Testis (tissue), 3 donors: ENCODE data around the gene EOGT. TPM values are rescaled to one million over a fixed set of nuclear protein-coding genes. Genes with fewer than 3 reads are reported as not detected.

ENCODE experiments used
- DNase-seq: peaks from one replicate; pipeline ENCODE4 v3.0.0-alpha.2; 2019
- H3K27ac ChIP-seq, 2 donors: fragments of 200-600 bp; sonication (generic); one replicate each; pipeline ENCODE4 v1.5.1; 2019
- H3K27me3 ChIP-seq: fragments of 200-600 bp; sonication (generic); one replicate; pipeline ENCODE4 v1.5.1; 2019
- H3K36me3 ChIP-seq: fragments of 200-600 bp; sonication (generic); one replicate; pipeline ENCODE4 v1.5.1; 2017; ENCODE audit warnings: low read depth; ENCODE audit errors: missing control alignments
- H3K4me1 ChIP-seq: fragments of 200-600 bp; sonication (generic); one replicate; pipeline ENCODE4 v1.5.1; 2019
- H3K4me3 ChIP-seq, 2 donors: fragments of 200-600 bp; sonication (generic); one replicate each; pipeline ENCODE4 v1.5.1; 2017 to 2019
- H3K9me3 ChIP-seq: fragments of 200-600 bp; sonication (generic); one replicate; pipeline ENCODE4 v1.5.1; 2017
- POLR2A ChIP-seq: fragments of 450-650 bp; IDR thresholded peaks from one replicate; pipeline ENCODE4 v1.6.1; 2017; ENCODE audit warnings: antibody characterized with exemption, mild to moderate bottlenecking, moderate library complexity
- WGBS, 2 donors: methylation state at CpG; one replicate each; pipeline ENCODE4 v1.1.5; 2018; 5-methylcytosine and 5-hydroxymethylcytosine counted together
- intact Hi-C: fragments of 100-400 bp; cut with DNase I; formaldehyde crosslinking; loops from one replicate; pipeline ENCODE4 v1.15.1; 2023; ENCODE audit warnings: low total_unique reads
- polyA plus RNA-seq: library from polyadenylated mRNA; stranded (reverse); fragments of 350-450 nt; fragmentation: Illumina TruSeq; extraction: RNeasy Lipid Tissue Mini Kit (QIAGEN cat#74804); gene quantifications from one replicate; pipeline ENCODE4 v1.2.3, GENCODE V29; 2014; ENCODE audit warnings: low read depth, low replicate concordance; ENCODE audit not compliant: insufficient read depth
- total RNA-seq, 2 donors: library from RNA; depleted of rRNA; stranded (reverse); fragments of >200 nt; gene quantifications; one replicate each; pipeline ENCODE4 v1.2.3, GENCODE V29; 2016
- TF ChIP-seq, protein P1 (sequence below), 3 experiments: fragments of 450-650 bp in 2 of 3; fragments of 200-600 bp in 1 of 3; sonication (generic) in 1 of 3; IDR thresholded peaks; one replicate each; pipeline ENCODE4 v1.5.1; 2016 to 2019; ENCODE audit warnings: antibody characterized with exemption in 3 of 3, mild to moderate bottlenecking in 2 of 3, moderate library complexity in 1 of 3

The EOGT gene
- total and polyA plus RNA-seq, 3 donors from 2014 or later, result 15.0 to 22.7 (median 16.6) TPM

DNA sequence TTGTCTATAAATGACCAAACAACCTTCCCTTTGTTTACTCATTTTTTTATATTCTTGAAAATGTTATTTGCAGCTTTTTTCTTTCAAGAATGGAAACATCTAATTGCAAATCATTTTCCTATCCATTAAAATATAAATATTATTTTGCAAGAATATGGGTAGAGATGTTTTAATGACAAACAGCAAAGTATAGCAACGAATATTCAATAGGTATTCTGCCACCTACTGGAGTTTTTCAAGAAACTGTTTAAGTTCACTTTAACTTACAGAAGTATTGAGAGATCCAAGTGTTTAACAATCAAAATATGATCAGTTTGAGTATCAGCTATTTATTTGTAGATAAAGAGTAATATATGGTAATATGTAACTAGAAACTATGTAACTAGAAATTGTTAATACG is 6.9 kb upstream of the EOGT start:
- intact Hi-C loops, result no loop called here
- DNase-seq, result no peak
- TF ChIP-seq POLR2A, result no peak
- no peak overlapping the region for H3K27ac ChIP-seq
- 52 to 62% methylated on average over 2 of the region's 2 CpGs for WGBS, 2 donors
- H3K4me3 ChIP-seq, result no peak overlapping the region
- no peaks in the 10 kb centered on the region for H3K4me1 ChIP-seq
- H3K27me3 ChIP-seq, result no peaks in the 10 kb centered on the region
- no peaks in the 10 kb centered on the region for H3K36me3 ChIP-seq
- no peaks in the 10 kb centered on the region for H3K9me3 ChIP-seq

DNA sequence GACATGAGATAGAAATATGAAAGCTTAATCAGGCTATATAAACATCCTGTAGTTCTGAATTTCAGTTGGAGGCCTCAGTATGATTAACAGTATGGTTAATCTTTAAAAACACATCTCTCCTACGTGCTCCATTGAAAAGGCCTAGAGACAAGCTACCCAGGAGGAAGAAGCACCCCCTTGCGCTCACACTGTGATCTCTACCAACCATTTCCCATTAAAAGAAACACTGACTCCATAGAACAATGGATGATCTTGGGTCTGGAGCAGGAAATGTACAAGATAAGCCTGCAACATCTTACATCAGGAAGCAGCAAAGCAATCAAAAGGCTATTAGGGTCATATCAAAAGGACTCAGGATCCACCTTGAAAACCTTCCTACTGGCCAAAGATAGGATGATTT is 3.4 kb upstream of the EOGT start:
- no peak overlapping the region for H3K4me3 ChIP-seq
- intact Hi-C loops, result no loop called here
- TF ChIP-seq POLR2A, result no peak
- TF ChIP-seq, protein P1, sequence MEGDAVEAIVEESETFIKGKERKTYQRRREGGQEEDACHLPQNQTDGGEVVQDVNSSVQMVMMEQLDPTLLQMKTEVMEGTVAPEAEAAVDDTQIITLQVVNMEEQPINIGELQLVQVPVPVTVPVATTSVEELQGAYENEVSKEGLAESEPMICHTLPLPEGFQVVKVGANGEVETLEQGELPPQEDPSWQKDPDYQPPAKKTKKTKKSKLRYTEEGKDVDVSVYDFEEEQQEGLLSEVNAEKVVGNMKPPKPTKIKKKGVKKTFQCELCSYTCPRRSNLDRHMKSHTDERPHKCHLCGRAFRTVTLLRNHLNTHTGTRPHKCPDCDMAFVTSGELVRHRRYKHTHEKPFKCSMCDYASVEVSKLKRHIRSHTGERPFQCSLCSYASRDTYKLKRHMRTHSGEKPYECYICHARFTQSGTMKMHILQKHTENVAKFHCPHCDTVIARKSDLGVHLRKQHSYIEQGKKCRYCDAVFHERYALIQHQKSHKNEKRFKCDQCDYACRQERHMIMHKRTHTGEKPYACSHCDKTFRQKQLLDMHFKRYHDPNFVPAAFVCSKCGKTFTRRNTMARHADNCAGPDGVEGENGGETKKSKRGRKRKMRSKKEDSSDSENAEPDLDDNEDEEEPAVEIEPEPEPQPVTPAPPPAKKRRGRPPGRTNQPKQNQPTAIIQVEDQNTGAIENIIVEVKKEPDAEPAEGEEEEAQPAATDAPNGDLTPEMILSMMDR (IDR thresholded peaks at IDR 0.05), result no peak
- WGBS, 2 donors, result 89 to 93% methylated on average over 2 of the region's 2 CpGs
- no peaks in the 10 kb centered on the region for H3K36me3 ChIP-seq
- H3K27me3 ChIP-seq, result no peaks in the 10 kb centered on the region
- DNase-seq, result no peak
- no peaks in the 10 kb centered on the region for H3K9me3 ChIP-seq
- no peak overlapping the region for H3K27ac ChIP-seq
- H3K4me1 ChIP-seq, result peaks cover 5% of the 10 kb centered on the region

DNA sequence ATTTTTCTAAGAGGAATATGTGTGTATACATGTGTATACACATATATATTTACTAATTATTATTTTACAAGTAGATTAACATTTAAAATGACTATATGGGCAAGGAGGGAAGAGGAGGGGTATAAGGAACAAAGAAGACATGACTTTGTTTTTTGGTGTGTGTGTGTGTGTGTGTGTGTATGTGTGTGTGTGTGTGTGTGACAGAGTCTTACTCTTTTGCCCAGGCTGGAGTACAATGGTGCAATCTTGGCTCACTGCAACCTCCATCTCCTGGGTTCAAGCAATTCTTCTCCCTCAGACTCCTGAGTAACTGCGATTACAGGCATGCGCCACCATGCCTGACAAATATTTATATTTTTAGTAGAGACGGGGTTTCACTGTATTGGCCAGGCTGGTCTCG is 2.6 kb upstream of the EOGT start:
- peaks cover 5% of the 10 kb centered on the region for H3K4me1 ChIP-seq
- no peaks in the 10 kb centered on the region for H3K9me3 ChIP-seq
- H3K27me3 ChIP-seq, result no peaks in the 10 kb centered on the region
- intact Hi-C loops, result no loop called here
- TF ChIP-seq, protein P1 (IDR thresholded peaks at IDR 0.05), result no peak
- TF ChIP-seq POLR2A, result no peak
- no peak for DNase-seq
- WGBS, 2 donors, result 94 to 95% methylated on average over 4 of the region's 4 CpGs
- H3K36me3 ChIP-seq, result no peaks in the 10 kb centered on the region
- H3K4me3 ChIP-seq, result no peak overlapping the region
- H3K27ac ChIP-seq, result no peak overlapping the region

DNA sequence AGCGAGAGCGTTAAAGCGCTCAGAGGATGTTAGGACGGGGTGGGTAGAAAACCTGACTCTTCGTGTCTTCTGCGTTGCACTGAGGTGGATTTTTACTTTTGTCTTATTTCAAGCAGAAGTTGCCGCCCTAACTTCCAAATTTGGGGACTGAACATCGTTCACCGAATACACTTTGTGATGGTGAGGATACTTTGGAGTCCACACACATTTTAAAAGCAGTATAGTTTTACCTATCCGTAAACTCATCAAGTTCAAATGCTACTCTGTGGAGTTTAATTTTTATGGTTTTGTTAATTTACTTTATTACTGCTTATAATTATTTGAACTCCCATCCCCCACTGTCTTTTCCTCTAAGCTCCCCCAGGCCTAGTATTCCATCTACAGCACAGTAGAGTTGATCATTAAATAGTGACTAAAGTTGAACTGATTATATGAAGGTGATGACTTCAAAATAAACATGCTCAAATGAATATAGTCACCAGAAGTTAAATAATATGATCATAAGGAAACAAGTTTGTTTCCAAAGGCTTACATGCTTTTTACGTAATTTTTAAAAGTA is 617 bp upstream of the EOGT start:
- WGBS, 2 donors, result 10 to 11% methylated on average over 11 of the region's 11 CpGs
- no peak for TF ChIP-seq POLR2A
- TF ChIP-seq, protein P1 (IDR thresholded peaks at IDR 0.05), result no peak
- H3K27me3 ChIP-seq, result no peaks in the 10 kb centered on the region
- intact Hi-C loops, result no loop called here
- H3K36me3 ChIP-seq, result no peaks in the 10 kb centered on the region
- H3K27ac ChIP-seq, result peak overlapping the region; percentile 88 to 96
- peaks cover 5% of the 10 kb centered on the region for H3K4me1 ChIP-seq
- no peak for DNase-seq
- peak overlapping the region; percentile 81 to 82 for H3K4me3 ChIP-seq
- H3K9me3 ChIP-seq, result no peaks in the 10 kb centered on the region

DNA sequence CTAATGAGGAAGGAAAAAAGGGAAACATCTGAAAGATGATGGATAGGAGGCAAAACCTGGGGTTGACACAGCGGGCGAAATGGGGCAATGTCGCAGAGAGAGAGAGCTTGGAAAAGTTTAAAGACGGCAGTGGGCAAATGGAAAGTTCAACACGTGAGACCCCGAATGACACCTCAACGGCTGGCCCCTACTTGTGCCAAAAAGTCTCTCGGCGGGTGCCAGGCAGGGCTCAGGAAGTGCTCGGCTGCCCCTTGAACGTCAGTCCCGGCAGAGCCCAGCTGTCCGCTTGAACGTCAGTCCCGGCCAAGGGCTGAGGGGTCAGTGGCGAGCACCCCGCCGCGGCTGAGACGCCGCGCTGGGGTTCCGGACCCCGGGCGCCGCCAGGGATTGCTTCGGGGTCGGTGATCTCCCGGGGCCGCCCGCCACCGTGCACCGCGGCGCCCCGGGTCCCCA is 658 bp downstream of the EOGT start:
- Histone ChIP-seq H3K27me3 (no peaks in the 10 kb centered on the region), H3K9me3 (no peaks in the 10 kb centered on the region), H3K36me3 (no peaks in the 10 kb centered on the region), H3K27ac (peak overlapping the region; percentile 88 to 96), H3K4me1 (peaks cover 10% of the 10 kb centered on the region), H3K4me3 (peak overlapping the region; percentile 81 to 82)
- 7 to 10% methylated on average over 13 to 23 of the region's 36 CpGs for whole genome bisulfite sequencing, 2 donors
- intact Hi-C loops, result no loop called here
- DNase-seq, result peak; percentile 45
- TF ChIP-seq, protein P1 (IDR thresholded peaks at IDR 0.05), result no peak
